ENCODE results near the gene RTL5.

Gene RTL5

GRCh38 chrX:72132456-72132855 lies 741 bp upstream of the RTL5 start:
- H3K36me3 Mint-ChIP-seq (ENCODE audit: low read depth), result peaks cover 21% of the 10 kb centered on the region
- H3K9me3 Mint-ChIP-seq, result peaks cover 24% of the 10 kb centered on the region
- H3K27ac Mint-ChIP-seq, result peak overlapping the region; percentile 54 to 84 (median 69)
- TF ChIP-seq CTCF (IDR thresholded peaks at IDR 0.05; ENCODE audit: unreplicated experiment in 3 of 3), result no peak
- H3K4me1 Mint-ChIP-seq, result peaks cover 29% of the 10 kb centered on the region
- H3K4me3 Mint-ChIP-seq, result peak overlapping the region; percentile 63 to 87 (median 65)
- no peaks in the 10 kb centered on the region for H3K27me3 Mint-ChIP-seq (ENCODE audit: low read depth)

GRCh38 chrX:72130762-72131250 lies 909 bp downstream of the RTL5 start:
- H3K27ac Mint-ChIP-seq, result no peak overlapping the region
- H3K9me3 Mint-ChIP-seq, result peaks cover 24% of the 10 kb centered on the region
- peaks cover 21% of the 10 kb centered on the region for H3K36me3 Mint-ChIP-seq (ENCODE audit: low read depth)
- no peak for TF ChIP-seq CTCF (IDR thresholded peaks at IDR 0.05; ENCODE audit: unreplicated experiment in 3 of 3)
- H3K4me3 Mint-ChIP-seq, result peak overlapping the region; percentile 80 to 82 (median 80)
- peaks cover 39% of the 10 kb centered on the region for H3K4me1 Mint-ChIP-seq
- H3K27me3 Mint-ChIP-seq (ENCODE audit: low read depth), result no peaks in the 10 kb centered on the region

GRCh38 chrX:72130156-72130761 lies 1.5 kb downstream of the RTL5 start:
- Mint-ChIP-seq H3K9me3 (peaks cover 23% of the 10 kb centered on the region), H3K27ac (peak overlapping the region in 1 of 3 experiments; percentile 7), H3K4me1 (peaks cover 44% of the 10 kb centered on the region), H3K27me3 (ENCODE audit: low read depth) (no peaks in the 10 kb centered on the region), H3K4me3 (peak overlapping the region; percentile 80 to 82 (median 80)), H3K36me3 (ENCODE audit: low read depth) (peaks cover 21% of the 10 kb centered on the region)
- TF ChIP-seq CTCF (IDR thresholded peaks at IDR 0.05; ENCODE audit: unreplicated experiment in 3 of 3), result no peak

GRCh38 chrX:72129661-72130060 lies 2.1 kb downstream of the RTL5 start:
- Mint-ChIP-seq H3K4me3 (peak overlapping the region; percentile 72 to 84 (median 78)), H3K27ac (no peak overlapping the region), H3K36me3 (ENCODE audit: low read depth) (peaks cover 21% of the 10 kb centered on the region), H3K4me1 (peaks cover 50% of the 10 kb centered on the region), H3K27me3 (ENCODE audit: low read depth) (no peaks in the 10 kb centered on the region), H3K9me3 (peaks cover 17% of the 10 kb centered on the region)
- no peak for TF ChIP-seq CTCF (IDR thresholded peaks at IDR 0.05; ENCODE audit: unreplicated experiment in 3 of 3)

GRCh38 chrX:72128881-72129280 lies 2.8 kb downstream of the RTL5 start:
- TF ChIP-seq CTCF (IDR thresholded peaks at IDR 0.05; ENCODE audit: unreplicated experiment in 3 of 3), result peak; percentile 4 to 29 (median 24)
- H3K4me3 Mint-ChIP-seq, result peak overlapping the region; percentile 72 to 84 (median 78)
- H3K9me3 Mint-ChIP-seq, result peaks cover 17% of the 10 kb centered on the region
- H3K36me3 Mint-ChIP-seq (ENCODE audit: low read depth), result peaks cover 21% of the 10 kb centered on the region
- peak overlapping the region; percentile 4 to 25 (median 20) for H3K27ac Mint-ChIP-seq
- no peaks in the 10 kb centered on the region for H3K27me3 Mint-ChIP-seq (ENCODE audit: low read depth)
- H3K4me1 Mint-ChIP-seq, result peaks cover 58% of the 10 kb centered on the region
